GM12865 (cell line): Measurements from ENCODE around the gene WDR44.

ENCODE experiments used
- DNase-seq: peaks from one replicate; pipeline ENCODE4 v3.0.0; 2010; ENCODE audit warnings: low read depth
- H3K4me3 ChIP-seq: 2 replicates; pipeline ENCODE4 v1.5.1; 2011; ENCODE audit warnings: mild to moderate bottlenecking, low read depth, low read length, control low read depth
- TF ChIP-seq, protein P1 (sequence below): IDR thresholded peaks from 2 replicates; pipeline ENCODE4 v1.5.1; 2011; ENCODE audit warnings: low read length, control low read depth, low read depth, inconsistent platforms; ENCODE audit not compliant: insufficient read depth; ENCODE audit errors: missing control alignments

The WDR44 gene

DNA sequence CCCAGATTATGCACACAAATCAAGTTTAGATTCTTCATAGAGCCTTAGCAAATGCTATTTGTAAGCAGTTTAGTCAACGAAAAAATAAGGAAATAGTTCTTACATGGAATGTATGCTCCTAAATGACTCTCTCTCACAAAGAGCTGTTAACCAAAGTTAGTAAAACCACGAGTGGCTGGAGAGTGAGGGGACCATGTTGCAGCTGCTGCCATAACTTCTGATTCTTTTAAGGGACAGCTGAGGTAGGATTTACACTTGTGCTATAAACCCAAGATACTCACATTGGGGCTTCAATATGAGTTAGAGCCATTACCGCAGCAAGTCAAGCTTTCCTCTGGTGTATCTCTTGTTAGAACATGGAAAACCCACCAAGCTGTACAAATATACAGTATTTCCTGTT is 152.4 kb downstream of the WDR44 start:
- no peak overlapping the region for H3K4me3 ChIP-seq
- TF ChIP-seq, protein P1, sequence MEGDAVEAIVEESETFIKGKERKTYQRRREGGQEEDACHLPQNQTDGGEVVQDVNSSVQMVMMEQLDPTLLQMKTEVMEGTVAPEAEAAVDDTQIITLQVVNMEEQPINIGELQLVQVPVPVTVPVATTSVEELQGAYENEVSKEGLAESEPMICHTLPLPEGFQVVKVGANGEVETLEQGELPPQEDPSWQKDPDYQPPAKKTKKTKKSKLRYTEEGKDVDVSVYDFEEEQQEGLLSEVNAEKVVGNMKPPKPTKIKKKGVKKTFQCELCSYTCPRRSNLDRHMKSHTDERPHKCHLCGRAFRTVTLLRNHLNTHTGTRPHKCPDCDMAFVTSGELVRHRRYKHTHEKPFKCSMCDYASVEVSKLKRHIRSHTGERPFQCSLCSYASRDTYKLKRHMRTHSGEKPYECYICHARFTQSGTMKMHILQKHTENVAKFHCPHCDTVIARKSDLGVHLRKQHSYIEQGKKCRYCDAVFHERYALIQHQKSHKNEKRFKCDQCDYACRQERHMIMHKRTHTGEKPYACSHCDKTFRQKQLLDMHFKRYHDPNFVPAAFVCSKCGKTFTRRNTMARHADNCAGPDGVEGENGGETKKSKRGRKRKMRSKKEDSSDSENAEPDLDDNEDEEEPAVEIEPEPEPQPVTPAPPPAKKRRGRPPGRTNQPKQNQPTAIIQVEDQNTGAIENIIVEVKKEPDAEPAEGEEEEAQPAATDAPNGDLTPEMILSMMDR, result no peak
- DNase-seq, result no peak

DNA sequence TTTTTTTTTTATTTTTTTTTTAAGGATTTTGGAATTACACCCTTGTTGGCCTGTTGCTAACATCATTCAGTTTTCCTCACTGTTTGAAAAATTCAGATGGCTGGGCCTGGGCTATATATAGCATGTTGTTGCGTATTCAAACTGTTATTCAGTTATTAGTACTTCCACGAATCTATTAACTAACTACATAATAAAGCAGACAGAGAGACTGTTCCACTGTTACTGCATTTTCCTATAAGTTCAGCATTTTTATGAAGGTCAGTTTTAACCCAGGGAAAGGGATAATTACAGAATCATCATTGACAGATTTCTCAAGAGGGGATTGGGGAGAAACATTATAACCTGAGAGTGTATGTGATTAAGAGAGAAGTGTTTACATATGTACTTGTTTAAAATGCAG is 152.8 kb downstream of the WDR44 start:
- no peak for DNase-seq
- TF ChIP-seq, protein P1, result no peak
- H3K4me3 ChIP-seq, result no peak overlapping the region

- H3K4me3 ChIP-seq, result no peak overlapping the region
- TF ChIP-seq, protein P1, result no peak
- DNase-seq, result no peak
Observed at GRCh38 chrX:118499295-118499694, 153.4 kb downstream of the WDR44 start.
